Activated CD8-positive, alpha-beta memory T cell treated with anti-CD3 and anti-CD28 coated beads, Interleukin-2, amount 50 U/mL, for 1 hour (primary cell): ENCODE data around the gene SERAC1.
"Not testable (repeated sequence)": the region's sequence is repeated elsewhere in the genome, so short reads cannot be mapped to it uniquely, and the experiment has no call there.

Experiments used
- DNase-seq: peaks from one replicate; pipeline ENCODE4 v3.0.0-alpha.2; 2020; ENCODE audit errors: extremely low read depth

The SERAC1 gene

GRCh38 chr6:158168040-158168289 is at the start of gene SERAC1:
SERAC1 (minus strand) TSS chr6:158168262; CDS start chr6:158158363, 9,899 bp downstream.
- DNase-seq, result no peak

GRCh38 chr6:158213925-158214674 is 46.0 kb upstream of the SERAC1 start:
- no peak for DNase-seq

- DNase-seq, result no peak
Observed at GRCh38 chr6:158211273-158212055, 43.4 kb upstream of the SERAC1 start.

GRCh38 chr6:158209582-158210333 is 41.7 kb upstream of the SERAC1 start:
- DNase-seq, result not testable (repeated sequence)

GRCh38 chr6:158208226-158209030 is 40.4 kb upstream of the SERAC1 start:
- not testable (repeated sequence) for DNase-seq

GRCh38 chr6:158207422-158207788 is 39.3 kb upstream of the SERAC1 start:
- DNase-seq, result no peak

GRCh38 chr6:158206740-158207421 is 38.8 kb upstream of the SERAC1 start:
- no peak for DNase-seq

GRCh38 chr6:158205169-158205944 is 37.3 kb upstream of the SERAC1 start:
- DNase-seq, result no peak

GRCh38 chr6:158198461-158198860 is 30.4 kb upstream of the SERAC1 start:
- no peak for DNase-seq

- DNase-seq, result no peak
Observed at GRCh38 chr6:158194487-158195280, 26.6 kb upstream of the SERAC1 start.

GRCh38 chr6:158191761-158192160 is 23.7 kb upstream of the SERAC1 start:
- no peak for DNase-seq

- DNase-seq, result no peak
Observed at GRCh38 chr6:158191032-158191431, 23.0 kb upstream of the SERAC1 start.

GRCh38 chr6:158188591-158188990 is 20.5 kb upstream of the SERAC1 start:
- DNase-seq, result no peak

- DNase-seq, result no peak
Observed at GRCh38 chr6:158185729-158186456, 17.8 kb upstream of the SERAC1 start.

- no peak for DNase-seq
Observed at GRCh38 chr6:158184608-158185007, 16.5 kb upstream of the SERAC1 start.

GRCh38 chr6:158183174-158183972 is 15.3 kb upstream of the SERAC1 start:
- DNase-seq, result not testable (repeated sequence)

GRCh38 chr6:158177712-158178111 is 9.7 kb upstream of the SERAC1 start:
- DNase-seq, result not testable (repeated sequence)

- DNase-seq, result no peak
Observed at GRCh38 chr6:158175111-158175510, 7.0 kb upstream of the SERAC1 start.
